Epidermal melanocyte (primary cell): ENCODE results near the gene ALLC.
"Not testable (repeated sequence)": the region's sequence is repeated elsewhere in the genome, so short reads cannot be mapped to it uniquely, and the experiment has no call there.

ENCODE experiments used
- DNase-seq: peaks from one replicate; pipeline ENCODE4 v3.0.0; 2011; ENCODE audit warnings: low spot score; ENCODE audit not compliant: insufficient read length

ALLC gene

DNA sequence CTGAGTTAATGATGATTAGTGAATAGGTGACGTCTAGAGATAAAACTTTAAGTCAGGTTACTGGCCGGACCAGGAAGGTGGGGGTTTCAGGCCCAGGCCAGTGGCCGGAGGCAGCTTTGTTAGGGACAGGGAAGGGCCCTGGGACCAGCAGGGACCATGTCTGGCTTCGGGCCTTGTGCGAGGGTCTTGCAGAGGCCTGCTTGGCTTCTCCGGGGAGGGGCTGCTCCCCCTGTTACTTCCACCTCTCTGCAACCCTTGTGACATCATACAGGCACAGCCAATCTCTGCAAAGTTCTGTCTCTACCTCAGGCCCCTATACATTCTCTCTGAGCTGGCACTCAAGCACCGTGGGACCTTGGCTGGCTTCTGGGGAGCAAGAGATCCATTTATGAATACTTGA lies at the start of gene ALLC:
Gene ALLC (plus strand): TSS at position 320 of the 400 bp plus-strand sequence. CDS start 12,958 bp downstream, outside the sequence.
- DNase-seq = no peak

- no peak for DNase-seq
These were observed 49.4 kb upstream of the ALLC start for GRCh38 chr2:3608373-3609278.

- DNase-seq = not testable (repeated sequence)
These were observed 48.7 kb upstream of the ALLC start for GRCh38 chr2:3609279-3609673.

DNA sequence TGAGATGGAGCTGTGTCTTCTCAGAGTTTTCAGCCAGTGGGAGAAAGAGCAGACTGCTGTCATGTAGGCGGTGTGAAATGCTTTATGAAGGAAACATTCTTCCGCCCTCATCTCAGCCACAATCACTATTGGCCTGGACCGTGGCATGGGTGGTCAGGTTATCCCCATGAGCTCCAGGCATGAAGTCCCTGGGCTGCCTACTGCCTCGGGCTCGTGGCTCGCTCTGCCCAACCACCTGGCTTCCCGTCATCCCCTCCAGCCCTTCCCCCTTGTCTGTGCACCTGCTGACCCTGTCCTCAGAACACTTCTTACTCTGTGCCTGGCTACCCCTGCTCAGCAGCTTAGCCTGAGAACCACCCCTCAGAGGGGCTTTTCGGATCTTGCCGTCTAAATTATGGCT lies 47.6 kb upstream of the ALLC start:
- no peak for DNase-seq

- no peak for DNase-seq
These were observed 47.0 kb upstream of the ALLC start for GRCh38 chr2:3610881-3611505.

GRCh38 chr2:3611589-3611988 lies 46.4 kb upstream of the ALLC start:
- no peak for DNase-seq

DNA sequence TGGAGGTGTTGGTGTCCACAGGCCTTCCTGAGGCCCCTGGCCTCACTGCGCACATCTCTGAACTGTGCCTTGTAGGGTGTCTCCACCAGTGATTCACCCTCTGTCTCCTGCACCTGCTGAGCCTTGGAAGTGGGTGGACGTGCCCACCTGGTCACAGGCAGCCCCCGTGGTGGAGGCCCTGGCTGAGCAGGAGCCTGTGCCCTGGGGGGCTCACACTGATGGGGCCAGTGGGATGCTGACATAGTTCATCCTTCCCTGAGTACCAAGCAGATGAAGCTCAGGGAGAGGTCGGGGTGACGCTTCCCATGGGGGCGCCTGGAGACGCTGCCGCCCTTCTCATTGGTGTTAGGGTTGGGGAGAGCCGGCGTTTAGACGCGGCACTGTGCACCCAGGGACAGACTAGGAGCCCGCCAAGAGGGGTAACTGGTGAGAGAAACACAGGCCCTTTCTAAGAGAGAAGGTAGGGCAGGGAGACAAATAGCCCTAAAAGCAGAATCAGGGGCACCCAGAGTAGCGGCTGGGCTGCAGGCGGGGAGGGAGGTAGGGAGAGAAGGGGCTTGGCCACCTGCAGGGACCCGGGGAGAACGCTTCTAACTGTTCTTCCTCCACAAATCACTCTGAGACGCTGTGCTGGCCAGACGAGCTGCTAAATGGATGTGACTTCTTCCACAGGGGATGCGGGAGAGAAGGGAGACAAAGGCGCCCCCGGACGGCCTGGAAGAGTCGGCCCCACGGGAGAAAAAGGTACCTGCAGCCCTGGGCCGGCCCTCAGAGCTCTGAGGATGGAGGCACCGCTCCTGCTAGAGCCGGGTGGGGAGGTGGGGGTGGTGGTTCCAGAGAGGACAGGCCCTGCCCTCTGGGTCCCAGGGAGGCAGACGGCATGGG lies 45.1 kb upstream of the ALLC start:
- DNase-seq = no peak

- DNase-seq = no peak
These were observed 44.5 kb upstream of the ALLC start for GRCh38 chr2:3613524-3613905.

GRCh38 chr2:3614743-3615142 lies 43.3 kb upstream of the ALLC start:
- not testable (repeated sequence) for DNase-seq

- DNase-seq = not testable (repeated sequence)
These were observed 42.3 kb upstream of the ALLC start for GRCh38 chr2:3615541-3616200.

DNA sequence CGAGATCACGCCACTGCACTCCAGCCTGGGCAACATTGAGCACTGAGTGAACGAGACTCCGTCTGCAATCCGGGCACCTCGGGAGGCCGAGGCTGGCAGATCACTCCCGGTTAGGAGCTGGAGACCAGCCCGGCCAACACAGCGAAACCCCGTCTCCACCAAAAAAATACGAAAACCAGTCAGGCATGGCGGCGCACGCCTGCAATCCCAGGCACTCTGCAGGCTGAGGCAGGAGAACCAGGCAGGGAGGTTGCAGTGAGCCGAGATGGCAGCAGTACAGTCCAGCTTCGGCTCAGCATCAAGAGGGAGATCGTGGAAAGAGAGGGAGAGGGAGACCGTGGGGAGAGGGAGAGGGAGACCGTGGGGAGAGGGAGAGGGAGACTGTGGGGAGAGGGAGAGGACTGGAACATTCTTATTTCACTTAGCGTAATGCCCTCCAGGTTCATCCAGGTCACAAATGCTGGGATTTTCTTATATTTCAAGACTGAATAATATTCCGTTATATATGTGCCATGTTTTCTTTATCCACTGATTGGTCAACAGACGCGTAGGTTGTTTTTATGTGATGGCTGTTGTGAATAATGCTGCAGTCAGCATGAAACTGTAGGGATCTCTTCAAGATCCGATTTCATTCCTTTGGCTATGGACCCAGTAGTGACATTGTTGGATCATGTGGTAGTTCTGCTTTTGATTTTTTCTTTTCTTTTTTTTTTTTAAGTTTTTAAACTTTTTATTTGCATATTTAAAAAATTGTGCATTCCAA lies 41.4 kb upstream of the ALLC start:
- DNase-seq = not testable (repeated sequence)

DNA sequence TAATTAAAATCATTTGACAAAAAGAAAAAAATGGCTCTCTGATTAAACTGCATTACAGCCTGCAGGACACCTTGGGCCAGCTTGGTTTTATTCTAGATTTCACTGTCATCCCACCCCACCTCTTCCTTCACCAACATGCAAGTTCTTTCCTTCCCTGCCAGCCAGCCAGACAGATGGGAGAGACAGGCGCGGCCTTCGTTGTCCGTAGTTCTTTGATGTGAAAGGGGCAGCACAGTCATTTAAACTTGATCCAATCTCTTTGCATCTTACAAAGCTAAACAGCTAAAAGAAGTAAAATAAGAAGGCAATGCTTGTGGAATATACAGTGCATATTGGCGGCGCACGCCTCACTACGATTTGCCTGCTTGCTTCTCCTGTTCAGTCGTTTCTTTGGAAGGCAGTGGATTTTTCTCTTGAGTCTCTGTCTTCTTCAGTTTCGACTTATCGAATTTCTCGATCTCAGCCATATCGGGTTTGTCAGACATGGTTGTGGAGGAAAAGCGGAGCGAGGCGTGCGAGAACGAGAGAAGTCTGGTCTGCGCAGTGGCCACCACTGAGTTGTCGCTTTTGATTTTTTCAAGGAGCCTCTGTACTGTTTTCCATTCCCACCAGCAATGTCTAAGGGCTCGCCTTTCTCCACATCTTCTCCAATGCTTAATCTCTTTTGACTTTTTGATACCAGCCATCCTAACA lies 40.7 kb upstream of the ALLC start:
- no peak for DNase-seq

- DNase-seq = no peak
These were observed 39.6 kb upstream of the ALLC start for GRCh38 chr2:3618367-3618766.

DNA sequence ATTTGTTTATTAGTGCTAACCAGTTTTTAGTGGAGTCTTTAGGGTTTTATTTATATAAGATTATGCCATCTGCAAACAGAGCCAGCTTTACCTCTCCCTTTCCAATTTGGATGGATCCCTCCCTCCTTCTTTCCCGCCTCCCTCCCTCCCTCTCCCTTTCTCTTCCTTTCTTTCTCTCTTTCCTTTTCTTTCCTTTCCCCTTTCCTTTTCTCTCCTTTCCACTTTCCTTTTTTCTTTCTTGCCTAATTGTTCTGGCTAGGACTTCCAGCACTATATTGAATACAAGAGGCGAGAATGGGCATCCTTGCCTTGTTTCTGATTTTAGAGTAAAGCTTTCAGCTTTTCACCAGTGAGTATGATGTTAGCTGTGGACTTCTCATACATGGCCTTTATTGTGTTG lies 39.0 kb upstream of the ALLC start:
- no peak for DNase-seq

DNA sequence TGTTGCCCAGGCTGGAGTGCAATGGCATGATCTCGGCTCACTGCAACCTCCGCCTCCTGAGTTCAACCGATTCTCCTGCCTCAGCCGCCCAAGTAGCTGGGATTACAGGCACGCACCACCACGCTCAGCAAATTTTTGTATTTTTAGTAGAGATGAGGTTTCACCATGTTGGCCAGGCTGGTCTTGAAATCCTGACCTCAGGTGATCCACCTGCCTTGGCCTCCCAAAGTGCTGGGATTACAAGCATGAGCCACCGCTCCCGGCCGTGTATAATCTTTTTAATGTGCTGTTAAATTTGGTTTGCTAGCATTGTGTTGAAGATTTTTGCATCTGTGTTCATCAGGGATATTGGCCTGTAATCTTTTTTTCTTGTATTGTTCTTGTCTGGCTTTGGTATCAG lies 38.3 kb upstream of the ALLC start:
- not testable (repeated sequence) for DNase-seq

GRCh38 chr2:3620834-3621233 lies 37.2 kb upstream of the ALLC start:
- no peak for DNase-seq

DNA sequence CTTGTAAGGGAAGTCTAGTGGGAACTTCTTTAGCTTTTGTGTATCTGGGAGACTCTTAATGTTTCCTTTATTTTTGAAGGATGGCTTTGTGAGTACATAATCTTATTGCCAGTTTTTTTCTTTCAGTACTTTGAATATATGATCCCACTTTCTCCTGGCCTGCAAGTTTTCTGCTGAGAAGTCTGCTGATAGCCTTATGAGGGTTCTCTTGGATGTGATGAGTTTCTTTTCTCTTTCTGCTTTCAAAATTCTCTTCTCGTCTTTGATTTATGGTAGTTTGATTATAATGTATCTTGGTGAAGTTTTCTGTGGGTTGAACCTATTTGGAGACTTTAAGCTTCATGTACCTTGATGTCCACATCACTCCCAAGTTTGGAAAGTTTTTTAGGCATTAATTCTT lies 35.0 kb upstream of the ALLC start:
- DNase-seq = no peak

GRCh38 chr2:3624059-3624794 lies 33.8 kb upstream of the ALLC start:
- no peak for DNase-seq

DNA sequence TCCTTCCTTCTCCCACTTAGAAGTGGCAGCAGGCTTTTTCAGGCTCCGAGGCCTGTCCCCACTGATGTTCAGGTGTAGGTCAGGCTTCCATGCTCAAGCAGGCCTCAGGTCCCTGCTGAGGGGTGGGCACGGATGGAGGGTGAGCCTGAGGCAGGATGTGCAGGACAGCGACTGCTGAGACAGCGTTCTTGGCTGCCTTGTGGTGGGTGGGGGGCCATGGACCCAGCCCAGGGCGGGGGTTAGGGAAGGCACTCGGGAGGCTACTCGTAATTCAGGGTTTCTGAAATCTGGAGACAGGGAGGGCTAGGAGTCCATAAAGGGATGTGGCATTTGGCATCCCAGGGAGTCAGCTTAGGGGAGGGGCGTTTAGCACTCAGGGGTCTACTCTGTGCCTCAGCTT lies 32.8 kb upstream of the ALLC start:
- no peak for DNase-seq
